ENCODE results near the gene GPN2. TPM values are rescaled to one million over a fixed set of nuclear protein-coding genes. Genes with fewer than 3 reads are reported as not detected.

Gene GPN2
- total RNA-seq, 2 donors from 2014 or later = 4.7 to 7.2 TPM

DNA sequence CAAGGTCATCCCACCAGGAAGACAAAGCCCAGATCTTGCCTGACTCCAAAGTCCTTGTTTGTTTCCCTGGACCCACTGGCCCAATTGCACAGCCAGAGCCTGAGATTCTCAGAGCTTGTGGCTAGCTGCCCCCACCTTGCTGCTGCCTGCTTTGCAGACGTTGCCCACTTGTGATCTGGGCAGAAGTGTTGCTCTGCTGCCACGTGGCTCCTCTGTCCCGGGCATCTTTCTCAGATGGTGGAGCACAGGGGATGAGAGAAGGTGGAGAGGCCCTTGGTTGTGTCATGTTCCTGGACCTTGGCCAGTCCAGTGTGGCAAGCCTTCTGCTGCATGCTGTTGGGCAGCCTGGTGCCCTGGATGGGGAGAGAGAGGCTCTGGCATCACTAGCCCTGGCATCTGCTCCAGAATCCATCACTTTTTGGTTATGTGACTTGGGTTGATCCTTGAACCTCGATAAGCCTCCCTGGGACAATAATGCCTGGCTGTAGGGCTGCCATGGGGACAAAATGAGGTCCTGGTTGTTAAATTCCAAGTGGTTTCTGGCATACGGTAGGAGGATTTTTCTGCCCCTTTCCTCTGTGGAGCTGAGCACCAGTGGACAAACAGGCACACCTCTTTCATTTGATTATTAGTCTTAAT, 25.2 kb upstream of the GPN2 start:
- Histone ChIP-seq H3K27ac (peak overlapping the region; percentile 84 to 92), H3K27me3 (no peaks in the 10 kb centered on the region), H3K36me3 (no peaks in the 10 kb centered on the region), H3K4me1 (peaks cover 0 to 5% of the 10 kb centered on the region in 2 donors), H3K9me3 (no peaks in the 10 kb centered on the region), H3K4me3 (no peak overlapping the region)
- no peak for DNase-seq (ENCODE audit: low spot score)
- TF ChIP-seq, protein P1, sequence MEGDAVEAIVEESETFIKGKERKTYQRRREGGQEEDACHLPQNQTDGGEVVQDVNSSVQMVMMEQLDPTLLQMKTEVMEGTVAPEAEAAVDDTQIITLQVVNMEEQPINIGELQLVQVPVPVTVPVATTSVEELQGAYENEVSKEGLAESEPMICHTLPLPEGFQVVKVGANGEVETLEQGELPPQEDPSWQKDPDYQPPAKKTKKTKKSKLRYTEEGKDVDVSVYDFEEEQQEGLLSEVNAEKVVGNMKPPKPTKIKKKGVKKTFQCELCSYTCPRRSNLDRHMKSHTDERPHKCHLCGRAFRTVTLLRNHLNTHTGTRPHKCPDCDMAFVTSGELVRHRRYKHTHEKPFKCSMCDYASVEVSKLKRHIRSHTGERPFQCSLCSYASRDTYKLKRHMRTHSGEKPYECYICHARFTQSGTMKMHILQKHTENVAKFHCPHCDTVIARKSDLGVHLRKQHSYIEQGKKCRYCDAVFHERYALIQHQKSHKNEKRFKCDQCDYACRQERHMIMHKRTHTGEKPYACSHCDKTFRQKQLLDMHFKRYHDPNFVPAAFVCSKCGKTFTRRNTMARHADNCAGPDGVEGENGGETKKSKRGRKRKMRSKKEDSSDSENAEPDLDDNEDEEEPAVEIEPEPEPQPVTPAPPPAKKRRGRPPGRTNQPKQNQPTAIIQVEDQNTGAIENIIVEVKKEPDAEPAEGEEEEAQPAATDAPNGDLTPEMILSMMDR (IDR thresholded peaks at IDR 0.05) = no peak

DNA sequence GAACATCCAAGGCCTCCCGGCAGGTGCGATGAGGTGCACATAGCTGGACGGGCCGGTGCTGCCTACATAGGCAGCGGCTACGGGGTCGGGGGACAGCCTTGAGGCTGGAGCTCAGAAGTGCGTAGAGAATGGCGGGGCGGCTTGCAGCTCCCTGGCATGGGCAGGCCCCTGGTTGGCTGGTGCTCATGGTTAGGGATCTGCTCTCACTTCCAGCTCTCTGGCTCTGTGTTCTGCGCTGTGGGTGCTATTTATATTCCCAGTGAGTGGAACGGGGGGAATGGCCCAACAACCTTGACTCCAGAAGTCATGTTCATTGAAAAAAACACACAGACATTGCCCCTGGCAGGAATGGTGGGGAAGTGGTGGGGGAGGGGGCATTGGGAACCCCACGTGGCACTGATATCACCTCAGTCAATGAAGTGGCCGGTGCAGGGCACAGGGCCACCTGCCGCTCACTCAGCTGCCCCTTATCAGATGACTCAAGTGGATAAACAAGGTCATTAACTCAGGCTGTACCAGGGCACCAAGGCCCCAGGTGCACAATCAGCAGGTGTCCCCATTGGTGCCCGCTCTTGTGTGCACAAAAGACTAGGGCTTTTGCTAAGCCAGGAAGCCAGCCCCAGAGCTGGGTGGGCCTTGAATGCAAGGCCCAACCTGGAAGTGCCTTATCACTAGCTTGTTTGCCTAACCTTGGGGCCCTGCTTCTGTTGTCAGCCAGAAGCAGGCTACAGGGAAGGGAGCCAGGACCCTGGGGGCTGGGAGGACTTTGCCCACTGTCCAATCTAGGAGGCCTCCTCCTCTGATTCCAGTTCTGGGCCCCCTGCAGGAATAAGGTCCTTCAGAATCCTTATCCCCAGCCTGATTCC, 23.9 kb upstream of the GPN2 start, which contains the start of gene NR0B2:
Gene NR0B2 (minus strand): TSS at position 222 of the 866 bp plus-strand sequence. CDS start 35 bp downstream, at position 187.
- Histone ChIP-seq H3K4me1 (peaks cover 0 to 5% of the 10 kb centered on the region in 2 donors), H3K36me3 (no peaks in the 10 kb centered on the region), H3K27me3 (no peaks in the 10 kb centered on the region), H3K9me3 (no peaks in the 10 kb centered on the region), H3K4me3 (peak within 1 kb of the TSS; percentile 45 to 46), H3K27ac (peak within 1 kb of the TSS; percentile 84 to 92)
- TF ChIP-seq, protein P1 (IDR thresholded peaks at IDR 0.05) = no peak
- no peak for DNase-seq (ENCODE audit: low spot score)

DNA sequence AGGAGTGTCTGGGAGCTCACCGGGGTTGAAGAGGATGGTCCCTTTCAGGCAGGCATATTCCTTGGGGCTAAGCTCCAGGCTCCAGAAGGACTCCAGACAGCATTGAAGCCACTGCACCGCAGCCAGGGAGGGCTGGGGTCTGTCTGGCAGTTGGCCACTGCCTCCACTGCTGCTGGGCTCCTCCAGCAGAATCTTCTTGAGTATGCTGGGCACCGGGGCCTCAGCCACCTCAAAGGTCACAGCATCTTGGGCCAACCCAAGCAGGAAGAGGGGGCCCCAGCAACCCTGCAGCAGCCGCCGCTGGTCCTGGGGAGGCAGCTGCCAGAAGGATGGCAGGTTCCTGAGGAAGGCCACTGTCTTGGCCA, 23.3 kb upstream of the GPN2 start:
- no peaks in the 10 kb centered on the region for H3K9me3 ChIP-seq
- TF ChIP-seq, protein P1 (IDR thresholded peaks at IDR 0.05) = no peak
- no peak for DNase-seq (ENCODE audit: low spot score)
- peak overlapping the region; percentile 45 to 46 for H3K4me3 ChIP-seq
- H3K4me1 ChIP-seq = peaks cover 0 to 5% of the 10 kb centered on the region in 2 donors
- H3K36me3 ChIP-seq = no peaks in the 10 kb centered on the region
- no peaks in the 10 kb centered on the region for H3K27me3 ChIP-seq
- peak overlapping the region; percentile 84 to 92 for H3K27ac ChIP-seq

- peak overlapping the region; percentile 84 to 92 for H3K27ac ChIP-seq
- H3K9me3 ChIP-seq = no peaks in the 10 kb centered on the region
- peaks cover 0 to 5% of the 10 kb centered on the region in 2 donors for H3K4me1 ChIP-seq
- TF ChIP-seq, protein P1 (IDR thresholded peaks at IDR 0.05) = no peak
- peak overlapping the region; percentile 45 to 46 for H3K4me3 ChIP-seq
- DNase-seq (ENCODE audit: low spot score) = no peak
- H3K36me3 ChIP-seq = no peaks in the 10 kb centered on the region
- no peaks in the 10 kb centered on the region for H3K27me3 ChIP-seq
These were observed 22.0 kb upstream of the GPN2 start for GRCh38 chr1:26912147-26912490.

DNA sequence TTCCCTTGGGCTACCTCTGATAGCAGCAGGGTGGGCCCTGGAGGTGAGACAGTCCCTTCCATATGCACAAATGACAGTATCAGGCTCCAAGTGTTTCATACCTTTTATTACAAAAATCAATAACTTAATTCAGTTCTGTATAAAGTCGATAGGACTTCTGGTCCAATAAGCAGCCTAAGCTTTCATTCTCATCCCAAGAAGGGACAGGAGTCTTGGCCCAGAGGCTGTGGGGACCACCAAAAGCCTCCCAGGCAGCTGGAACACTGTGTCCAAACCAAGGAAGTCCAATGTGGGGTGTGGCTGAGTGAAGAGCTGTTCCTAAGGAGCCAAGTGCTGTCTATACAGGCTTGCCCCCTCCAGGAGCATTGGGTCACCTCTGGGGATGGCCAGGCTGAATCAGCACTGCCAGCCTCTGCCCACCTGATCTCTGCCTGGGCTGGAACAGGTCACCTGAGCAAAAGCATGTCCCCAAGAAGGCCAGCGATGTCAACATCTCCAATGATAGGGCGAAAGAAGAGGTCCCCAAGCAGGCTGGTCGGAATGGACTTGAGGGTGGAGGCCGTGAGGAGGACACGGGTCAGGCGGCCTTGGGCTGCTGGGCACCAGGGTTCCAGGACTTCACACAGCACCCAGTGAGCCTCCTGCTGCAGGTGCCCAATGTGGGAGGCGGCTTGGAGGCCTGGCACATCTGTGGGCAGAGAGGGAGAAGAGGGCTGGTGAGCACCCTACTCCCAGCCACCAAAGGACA, 21.5 kb upstream of the GPN2 start:
- Histone ChIP-seq H3K4me1 (peaks cover 0 to 5% of the 10 kb centered on the region in 2 donors), H3K27me3 (no peaks in the 10 kb centered on the region), H3K9me3 (no peaks in the 10 kb centered on the region), H3K4me3 (no peak overlapping the region), H3K27ac (peak overlapping the region; percentile 35 to 84), H3K36me3 (no peaks in the 10 kb centered on the region)
- TF ChIP-seq, protein P1 (IDR thresholded peaks at IDR 0.05) = no peak
- no peak for DNase-seq (ENCODE audit: low spot score)

All from right atrium auricular region (tissue), 2 donors.